ENCODE data around the gene CTNNA3.

GRCh38 chr10:66752714-66753113 is 943.3 kb downstream of the CTNNA3 start:
- TF ChIP-seq POLR2A (IDR thresholded peaks at IDR 0.05; ENCODE audit: low read depth, low read length) (no peak), CEBPB (IDR thresholded peaks at IDR 0.05; ENCODE audit: low read depth, low read length) (no peak), MAFK (IDR thresholded peaks at IDR 0.05; ENCODE audit: low read depth, low read length) (no peak), FOS (IDR thresholded peaks at IDR 0.05; ENCODE audit: low read depth, low read length) (no peak), USF2 (IDR thresholded peaks at IDR 0.05; ENCODE audit: low read depth, low read length) (no peak)
- TF ChIP-seq, protein P1, sequence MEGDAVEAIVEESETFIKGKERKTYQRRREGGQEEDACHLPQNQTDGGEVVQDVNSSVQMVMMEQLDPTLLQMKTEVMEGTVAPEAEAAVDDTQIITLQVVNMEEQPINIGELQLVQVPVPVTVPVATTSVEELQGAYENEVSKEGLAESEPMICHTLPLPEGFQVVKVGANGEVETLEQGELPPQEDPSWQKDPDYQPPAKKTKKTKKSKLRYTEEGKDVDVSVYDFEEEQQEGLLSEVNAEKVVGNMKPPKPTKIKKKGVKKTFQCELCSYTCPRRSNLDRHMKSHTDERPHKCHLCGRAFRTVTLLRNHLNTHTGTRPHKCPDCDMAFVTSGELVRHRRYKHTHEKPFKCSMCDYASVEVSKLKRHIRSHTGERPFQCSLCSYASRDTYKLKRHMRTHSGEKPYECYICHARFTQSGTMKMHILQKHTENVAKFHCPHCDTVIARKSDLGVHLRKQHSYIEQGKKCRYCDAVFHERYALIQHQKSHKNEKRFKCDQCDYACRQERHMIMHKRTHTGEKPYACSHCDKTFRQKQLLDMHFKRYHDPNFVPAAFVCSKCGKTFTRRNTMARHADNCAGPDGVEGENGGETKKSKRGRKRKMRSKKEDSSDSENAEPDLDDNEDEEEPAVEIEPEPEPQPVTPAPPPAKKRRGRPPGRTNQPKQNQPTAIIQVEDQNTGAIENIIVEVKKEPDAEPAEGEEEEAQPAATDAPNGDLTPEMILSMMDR (conservative IDR thresholded peaks at IDR 0.05; ENCODE audit: low read depth, low read length): no peak
